ENCODE results near the gene MRM1. TPM values are rescaled to one million over a fixed set of nuclear protein-coding genes. Genes with fewer than 3 reads are reported as not detected.

MRM1 gene
- total RNA-seq, result 5.9 and 7.7 TPM in 2 replicates

GRCh38 chr17:36601303-36602029 is at the start of gene MRM1:
Gene MRM1 (plus strand): TSS chr17:36601583. CDS start chr17:36601811, 228 bp downstream.

GRCh38 chr17:36591434-36592315 is 9.7 kb upstream of the MRM1 start, which contains the start of gene DHRS11:
Gene DHRS11 (plus strand): TSS chr17:36591879. CDS start chr17:36592010, 131 bp downstream.

Other genes starting within 250 kb of the MRM1 start
- gene TBC1D3H, start 213.1 kb upstream of the MRM1 start, total RNA-seq, result not detected in 2 replicates
- gene ZNHIT3, start 114.9 kb upstream of the MRM1 start, total RNA-seq, result 23.6 and 29.3 TPM in 2 replicates
- gene MYO19, start 66.7 kb upstream of the MRM1 start, total RNA-seq, result 26.3 and 90.2 TPM in 2 replicates
- gene PIGW, start 66.6 kb upstream of the MRM1 start, total RNA-seq, result 6.3 and 9.6 TPM in 2 replicates
- gene GGNBP2, start 56.7 kb upstream of the MRM1 start, total RNA-seq, result 67.6 and 72.2 TPM in 2 replicates
- 3.7 and 6.9 TPM in 2 replicates for gene DHRS11, start 9.7 kb upstream of the MRM1 start, total RNA-seq